GM23338 (cell line): ENCODE measurements around the gene MED17. TPM values are rescaled to one million over a fixed set of nuclear protein-coding genes. Genes with fewer than 3 reads are reported as not detected.

Experiments
- polyA plus RNA-seq: library from polyadenylated mRNA; unstranded; fragments of >200 nt; fragmentation: Nextera tagmentation; extraction: Ambion mirVana; gene quantifications from 2 replicates; pipeline ENCODE4 v1.2.1, GENCODE V29; 2016
- small RNA-seq: library from RNA; depleted of rRNA; stranded (forward); fragments of <200 nt; gene quantifications from one replicate; pipeline ENCODE3, GENCODE V24; 2014; ENCODE audit warnings: low replicate concordance
- total RNA-seq: library from RNA; depleted of rRNA; stranded (reverse); fragments of >200 nt; shearing (Covaris generic); gene quantifications from 2 replicates; pipeline ENCODE4 v1.2.3, GENCODE V29; 2014; rRNA removed

Gene MED17
- total and polyA plus RNA-seq, 2 experiments from 2014 or later: 19.1 to 31.2 TPM

Small RNAs within 50 kb of the gene (small RNA-seq; reads per million reads assigned to genes)
- not detected for gene RF00019
- not detected for gene SNORA40

Other genes with a start within 250 kb of the MED17 start
- gene SMCO4, start 240.9 kb upstream of the MED17 start, total RNA-seq: 21.9 and 49.0 TPM in 2 replicates
- gene SMCO4, start 240.9 kb upstream of the MED17 start, polyA plus RNA-seq: 42.2 and 47.6 TPM in 2 replicates
- gene CEP295, start 122.6 kb upstream of the MED17 start, total RNA-seq: 16.5 and 25.8 TPM in 2 replicates
- 5.7 and 7.4 TPM in 2 replicates for gene CEP295, start 122.6 kb upstream of the MED17 start, polyA plus RNA-seq
- 240 and 256 TPM in 2 replicates for gene TAF1D, start 42.8 kb upstream of the MED17 start, total RNA-seq
- gene TAF1D, start 42.8 kb upstream of the MED17 start, polyA plus RNA-seq: 199 and 246 TPM in 2 replicates
- gene C11orf54, start 42.6 kb upstream of the MED17 start, total RNA-seq: 29.0 and 35.8 TPM in 2 replicates
- 38.8 and 43.1 TPM in 2 replicates for gene C11orf54, start 42.6 kb upstream of the MED17 start, polyA plus RNA-seq
- 0.66 and 0.70 TPM in 2 replicates for gene VSTM5, start 66.3 kb downstream of the MED17 start, total RNA-seq
- 0.21 and 0.37 TPM in 2 replicates for gene VSTM5, start 66.3 kb downstream of the MED17 start, polyA plus RNA-seq
- 0.04 and 0.07 TPM in 2 replicates for gene HEPHL1, start 237.1 kb downstream of the MED17 start, total RNA-seq
- gene HEPHL1, start 237.1 kb downstream of the MED17 start, polyA plus RNA-seq: 0.17 and 0.21 TPM in 2 replicates